ENCODE data around the gene FYCO1.

The FYCO1 gene

DNA sequence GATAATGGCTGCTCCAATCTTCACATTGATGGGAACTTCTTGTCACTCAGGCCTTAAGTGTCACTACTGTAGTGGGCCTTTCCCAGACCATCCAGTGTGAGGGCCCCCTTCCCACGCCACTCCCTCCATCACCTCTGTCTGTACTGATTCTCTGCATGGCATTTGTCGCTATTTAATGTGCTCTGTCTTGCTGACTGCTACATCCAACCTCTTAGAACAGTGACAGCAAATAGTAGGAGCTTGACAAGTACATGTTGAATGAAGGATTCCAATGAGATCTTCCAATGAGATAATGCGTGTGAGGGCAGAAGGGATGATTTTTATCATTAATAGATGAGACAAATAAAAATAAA, 114.9 kb downstream of the FYCO1 start:
- no peak for DNase-seq

DNA sequence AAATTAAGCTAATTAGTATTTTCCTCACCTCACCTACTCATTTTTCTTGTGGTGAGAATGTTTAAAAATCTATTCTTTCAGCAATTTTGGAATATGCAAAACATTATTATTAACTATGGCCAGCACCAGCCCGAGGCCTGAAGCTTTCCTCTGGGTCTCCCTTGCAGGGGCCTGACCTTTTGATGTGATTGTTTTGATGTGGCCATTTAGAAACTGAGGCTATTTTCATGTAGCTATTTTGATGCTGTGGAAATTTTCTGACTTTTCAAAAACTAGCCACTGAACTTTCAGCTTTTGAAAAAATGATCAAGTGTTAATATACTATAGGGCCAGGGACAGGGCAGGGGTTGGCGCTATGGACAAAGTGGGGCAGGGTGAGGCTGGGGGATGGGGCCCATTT, 117.5 kb downstream of the FYCO1 start:
- DNase-seq = no peak

DNA sequence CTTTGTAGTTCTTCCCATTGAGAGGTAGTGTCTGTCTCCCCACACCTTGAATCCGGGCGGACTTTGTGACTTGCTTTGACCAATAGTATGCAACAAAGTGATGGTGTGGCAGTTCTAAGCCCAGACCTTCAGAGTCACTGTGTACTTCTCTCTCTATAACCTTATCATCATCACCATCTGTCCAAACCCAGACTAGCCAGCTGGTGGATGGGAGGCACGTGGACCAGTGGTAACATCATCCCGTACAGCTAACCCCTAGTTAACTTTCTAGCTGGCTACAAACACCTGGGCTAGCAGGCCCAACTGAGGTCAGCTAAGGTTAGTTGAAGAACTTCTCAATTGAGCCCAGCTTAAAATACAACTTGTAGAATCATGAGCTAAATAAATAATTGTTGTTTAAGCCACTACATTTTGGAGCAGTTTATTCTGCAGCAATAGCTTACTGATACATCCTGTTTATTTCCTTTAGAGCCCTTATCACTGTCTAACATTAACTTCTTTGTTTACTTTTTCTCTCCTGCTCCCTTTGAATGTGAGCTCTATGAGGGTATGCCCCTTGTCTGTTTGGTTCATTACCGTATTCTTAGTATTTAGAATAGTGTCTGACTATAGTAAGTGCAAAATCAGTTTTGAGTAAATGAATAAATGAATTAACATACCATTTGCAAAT, 120.8 kb downstream of the FYCO1 start:
- no peak for DNase-seq

DNA sequence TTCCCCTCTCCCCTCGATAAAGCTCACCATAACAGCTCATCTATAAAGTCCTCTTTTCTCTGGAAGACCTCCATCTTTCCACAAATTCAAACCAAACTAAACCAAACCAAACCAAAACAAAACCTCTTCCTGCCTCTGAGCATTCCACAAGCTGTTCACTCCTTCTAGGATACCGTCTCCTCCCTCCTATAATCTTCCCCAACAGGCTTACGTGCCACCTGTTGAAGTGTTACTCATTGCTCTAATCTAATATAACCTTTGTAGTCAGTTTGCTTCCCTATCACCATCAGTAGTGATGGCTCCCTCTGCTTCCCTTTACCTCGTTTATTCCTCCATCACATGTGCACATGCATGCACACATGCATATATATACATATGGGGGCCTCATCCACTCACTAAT, 122.0 kb downstream of the FYCO1 start:
- DNase-seq = no peak

DNA sequence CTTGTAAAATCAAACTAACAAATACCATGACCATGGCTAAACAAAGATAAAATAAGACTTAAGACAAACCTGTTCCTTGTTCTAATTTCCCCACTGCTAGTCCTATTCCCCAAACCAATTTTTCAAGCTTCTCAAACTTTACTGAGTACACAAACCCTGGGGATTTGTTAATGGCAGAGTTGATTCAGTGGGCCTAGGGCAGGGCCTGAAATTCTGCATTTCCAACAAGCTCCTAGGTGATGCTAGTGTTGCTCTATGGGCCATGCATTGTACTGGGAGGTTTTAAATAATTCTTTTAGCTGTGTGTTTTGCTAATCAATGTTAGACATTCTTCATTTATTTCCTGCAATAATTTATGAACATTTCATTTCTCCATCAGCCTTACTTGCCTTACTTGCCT, 122.6 kb downstream of the FYCO1 start:
- no peak for DNase-seq

DNA sequence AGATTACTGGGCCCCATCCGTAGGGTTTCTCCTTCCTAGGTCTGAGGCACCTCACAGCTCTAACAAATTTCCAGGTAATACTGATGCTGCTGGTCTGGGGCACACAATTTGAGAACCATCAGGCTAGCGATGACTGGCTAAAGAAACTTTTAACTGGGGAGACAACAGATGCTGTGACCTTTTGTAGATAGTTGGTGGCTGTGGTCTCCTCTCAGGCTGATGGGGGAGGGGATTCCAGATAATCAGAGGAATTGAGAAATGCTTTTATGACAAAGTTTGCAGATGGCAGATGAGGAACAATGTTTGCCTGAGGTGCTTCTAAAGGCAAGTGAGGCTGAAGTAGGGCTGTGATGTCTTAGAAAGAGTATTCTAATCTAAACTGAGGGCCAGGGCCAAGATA, 123.1 kb downstream of the FYCO1 start:
- no peak for DNase-seq

DNA sequence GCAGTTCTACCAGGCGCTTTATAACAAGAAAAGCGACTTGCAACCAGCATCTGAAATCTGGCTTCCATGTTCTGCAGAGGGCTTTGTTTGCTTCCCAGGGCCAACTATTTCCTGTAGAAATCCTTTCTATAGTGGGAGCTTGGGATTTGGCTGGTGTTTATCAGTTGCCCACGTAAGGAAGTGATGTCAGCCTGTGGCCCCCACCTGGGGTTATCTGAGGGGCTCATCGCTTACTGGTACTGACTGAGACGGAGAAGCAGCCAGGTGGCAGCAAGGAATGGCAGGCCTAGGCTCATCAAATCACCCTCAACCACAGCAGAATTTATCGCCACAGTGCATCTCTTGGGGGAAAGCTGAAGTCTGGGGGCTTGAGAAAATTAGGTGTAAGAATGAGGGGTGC, 123.8 kb downstream of the FYCO1 start:
- no peak for DNase-seq

DNA sequence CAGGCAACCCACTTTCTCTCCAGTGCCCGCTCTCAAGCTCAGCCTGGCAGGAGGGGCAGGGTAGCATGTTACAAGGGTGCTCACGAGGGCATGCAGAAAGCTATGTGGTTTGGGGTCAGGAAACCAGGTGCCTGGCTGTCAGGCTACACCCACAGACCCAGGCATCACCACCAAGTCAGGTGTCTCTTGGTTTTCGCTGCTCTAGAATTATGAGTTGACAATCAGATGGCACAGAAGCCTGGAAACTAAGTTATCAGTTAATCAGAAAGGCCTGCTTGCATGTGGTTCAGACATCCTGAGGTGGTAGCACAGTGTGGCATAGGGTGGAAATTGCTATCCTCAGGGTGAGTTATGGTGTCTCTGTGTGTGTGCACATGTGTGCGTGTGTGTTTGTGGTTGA, 125.5 kb downstream of the FYCO1 start:
- DNase-seq = no peak

DNA sequence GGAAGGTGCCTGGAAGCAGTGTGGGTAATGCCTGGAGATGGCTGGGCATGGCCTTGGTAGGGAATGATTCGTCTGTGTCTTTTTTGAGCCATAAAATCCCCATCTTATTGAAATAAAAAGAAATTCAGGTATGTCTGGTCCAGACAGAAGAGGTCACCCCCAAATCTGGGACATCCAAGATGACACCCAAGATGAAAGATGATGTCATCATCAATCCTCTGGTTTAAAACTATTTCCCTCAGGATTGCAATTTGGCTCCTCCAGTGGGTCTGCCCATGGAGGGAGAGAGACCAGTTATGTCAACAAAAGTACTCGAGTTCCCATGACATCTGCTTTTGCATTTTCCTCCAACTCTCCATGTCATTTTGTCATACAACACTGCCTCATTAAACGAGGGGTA, 126.0 kb downstream of the FYCO1 start:
- DNase-seq = no peak

DNA sequence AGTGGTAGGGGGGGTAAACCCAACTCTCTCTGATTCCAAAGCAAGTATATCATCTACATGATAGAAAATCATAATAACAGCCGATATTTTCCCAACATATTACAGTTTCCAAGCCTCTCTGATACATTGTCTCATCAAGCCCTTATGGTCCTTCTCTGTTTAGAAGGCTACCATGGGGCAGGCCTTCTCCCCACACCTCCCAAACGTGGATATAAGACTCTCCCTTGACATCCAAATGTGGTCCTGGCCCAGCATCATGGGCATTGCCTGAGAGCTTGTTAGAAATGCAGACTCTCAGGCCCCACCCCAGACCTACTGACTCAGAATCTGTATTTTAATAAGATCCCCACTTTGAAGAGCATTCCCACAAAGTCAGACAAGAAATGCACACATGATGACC, 127.0 kb downstream of the FYCO1 start:
- no peak for DNase-seq

DNA sequence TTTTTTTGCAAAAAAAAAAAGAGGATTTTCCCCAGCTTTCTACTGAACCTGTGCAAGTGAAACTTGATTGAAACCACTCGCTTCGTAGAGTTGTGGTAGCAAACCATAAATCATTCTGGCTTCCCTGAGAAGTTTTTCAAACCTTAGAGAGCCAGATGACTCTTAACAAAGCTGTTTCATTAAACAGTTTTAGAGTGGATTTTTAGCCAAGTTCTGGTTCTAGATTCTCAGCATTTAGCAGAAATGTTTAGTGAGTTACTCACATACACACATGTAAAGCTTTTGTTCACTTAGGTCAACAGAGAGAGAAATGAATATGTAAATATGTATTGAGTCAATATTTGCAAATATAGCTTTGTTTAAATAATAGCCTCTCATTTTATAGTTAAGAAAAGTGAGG, 127.4 kb downstream of the FYCO1 start:
- no peak for DNase-seq

All from NCI-H774 (cell line).